ENCODE measurements around the gene MYO5C. TPM values are rescaled to one million over a fixed set of nuclear protein-coding genes. Genes with fewer than 3 reads are reported as not detected.

MYO5C gene
- total RNA-seq, 3 donors from 2014 or later = 16.6 to 71.3 (median 51.5) TPM

DNA sequence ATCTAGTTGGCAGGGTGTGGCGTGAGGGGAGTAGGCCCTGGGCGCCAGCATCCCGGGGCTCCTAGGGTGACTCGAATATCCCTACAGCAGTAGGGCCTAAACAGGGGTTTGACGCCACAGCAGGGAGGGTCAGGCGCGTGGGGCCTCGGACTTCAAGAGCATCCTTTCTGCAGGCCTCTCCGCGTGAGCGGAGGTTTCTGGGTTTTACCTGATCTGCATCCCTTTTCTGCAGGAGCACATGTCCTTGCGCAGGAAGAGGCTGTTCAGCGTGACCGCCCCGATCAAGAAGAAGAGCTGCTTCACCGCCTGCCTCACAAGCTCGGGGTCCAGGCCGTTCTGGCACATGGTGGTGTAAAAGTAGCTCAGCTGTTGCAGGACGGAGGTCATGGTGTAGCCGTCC is 90.9 kb downstream of the MYO5C start:
- H3K4me1 ChIP-seq = no peaks in the 10 kb centered on the region
- intact Hi-C loops (cut with DNase I; ENCODE audit: low total_unique reads) = no loop called here
- no peak overlapping the region for H3K27ac ChIP-seq
- no peak overlapping the region for H3K4me3 ChIP-seq
- no peak for DNase-seq (ENCODE audit: low spot score in 2 of 2)
- H3K36me3 ChIP-seq = no peaks in the 10 kb centered on the region
- no peaks in the 10 kb centered on the region for H3K27me3 ChIP-seq
- TF ChIP-seq, protein P1, sequence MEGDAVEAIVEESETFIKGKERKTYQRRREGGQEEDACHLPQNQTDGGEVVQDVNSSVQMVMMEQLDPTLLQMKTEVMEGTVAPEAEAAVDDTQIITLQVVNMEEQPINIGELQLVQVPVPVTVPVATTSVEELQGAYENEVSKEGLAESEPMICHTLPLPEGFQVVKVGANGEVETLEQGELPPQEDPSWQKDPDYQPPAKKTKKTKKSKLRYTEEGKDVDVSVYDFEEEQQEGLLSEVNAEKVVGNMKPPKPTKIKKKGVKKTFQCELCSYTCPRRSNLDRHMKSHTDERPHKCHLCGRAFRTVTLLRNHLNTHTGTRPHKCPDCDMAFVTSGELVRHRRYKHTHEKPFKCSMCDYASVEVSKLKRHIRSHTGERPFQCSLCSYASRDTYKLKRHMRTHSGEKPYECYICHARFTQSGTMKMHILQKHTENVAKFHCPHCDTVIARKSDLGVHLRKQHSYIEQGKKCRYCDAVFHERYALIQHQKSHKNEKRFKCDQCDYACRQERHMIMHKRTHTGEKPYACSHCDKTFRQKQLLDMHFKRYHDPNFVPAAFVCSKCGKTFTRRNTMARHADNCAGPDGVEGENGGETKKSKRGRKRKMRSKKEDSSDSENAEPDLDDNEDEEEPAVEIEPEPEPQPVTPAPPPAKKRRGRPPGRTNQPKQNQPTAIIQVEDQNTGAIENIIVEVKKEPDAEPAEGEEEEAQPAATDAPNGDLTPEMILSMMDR (IDR thresholded peaks at IDR 0.05) = no peak
- no peak for TF ChIP-seq POLR2A (IDR thresholded peaks at IDR 0.05)
- no peak for TF ChIP-seq POLR2AphosphoS5 (IDR thresholded peaks at IDR 0.05)
- no peaks in the 10 kb centered on the region for H3K9me3 ChIP-seq

DNA sequence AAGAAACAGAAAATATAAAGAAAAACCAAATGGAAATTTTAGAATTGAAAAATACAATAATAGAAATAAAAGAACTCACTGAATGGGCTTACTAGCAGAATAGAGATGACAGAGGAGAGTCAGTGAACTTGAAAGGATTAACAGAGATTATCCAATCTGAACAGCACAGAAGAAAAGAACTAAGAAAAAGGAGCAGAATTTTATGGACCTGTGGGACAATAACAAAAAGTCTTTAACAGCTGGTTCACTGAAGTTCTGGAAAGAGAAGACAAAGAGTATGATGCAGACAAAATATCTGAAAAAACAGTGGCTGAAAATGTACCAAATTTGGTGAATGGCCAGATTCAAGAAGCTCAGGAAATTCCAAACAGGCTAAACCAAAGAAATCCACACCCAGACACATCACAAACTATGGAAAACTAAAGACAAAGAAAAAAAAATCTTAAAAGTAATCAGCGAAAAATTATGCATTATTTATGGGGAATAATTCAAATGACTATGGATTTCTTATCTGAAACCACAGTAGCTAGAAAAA is 94.7 kb downstream of the MYO5C start:
- H3K27me3 ChIP-seq = no peaks in the 10 kb centered on the region
- no peak overlapping the region for H3K27ac ChIP-seq
- no peak for TF ChIP-seq POLR2A (IDR thresholded peaks at IDR 0.05)
- TF ChIP-seq POLR2AphosphoS5 (IDR thresholded peaks at IDR 0.05) = no peak
- TF ChIP-seq, protein P1 (IDR thresholded peaks at IDR 0.05) = no peak
- no peaks in the 10 kb centered on the region for H3K36me3 ChIP-seq
- no peaks in the 10 kb centered on the region for H3K9me3 ChIP-seq
- intact Hi-C loops (cut with DNase I; ENCODE audit: low total_unique reads) = no loop called here
- H3K4me3 ChIP-seq = no peak overlapping the region
- no peaks in the 10 kb centered on the region for H3K4me1 ChIP-seq
- DNase-seq (ENCODE audit: low spot score in 2 of 2) = no peak

DNA sequence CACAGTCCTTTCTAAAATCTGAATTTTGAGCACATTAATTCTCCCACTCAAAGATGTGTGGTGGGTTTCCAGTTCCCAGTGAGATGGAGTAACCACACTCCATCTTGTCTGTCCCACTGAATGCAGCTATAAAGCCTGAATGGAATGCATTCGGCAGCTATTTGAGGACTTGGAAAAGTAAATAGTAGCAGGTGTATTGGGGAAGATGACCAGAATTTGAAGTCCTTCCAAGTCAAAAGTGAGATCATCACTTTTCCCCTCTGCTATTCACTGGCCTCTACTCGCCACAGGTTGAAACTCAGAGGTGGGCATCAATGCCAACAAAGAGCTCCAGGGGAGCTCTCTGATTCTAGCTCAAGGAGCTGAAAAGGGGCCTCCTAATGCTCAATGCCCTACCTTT is 96.3 kb downstream of the MYO5C start:
- H3K27ac ChIP-seq = no peak overlapping the region
- no peaks in the 10 kb centered on the region for H3K27me3 ChIP-seq
- H3K36me3 ChIP-seq = no peaks in the 10 kb centered on the region
- H3K4me3 ChIP-seq = no peak overlapping the region
- DNase-seq (ENCODE audit: low spot score in 2 of 2) = no peak
- H3K4me1 ChIP-seq = no peaks in the 10 kb centered on the region
- H3K9me3 ChIP-seq = no peaks in the 10 kb centered on the region
- intact Hi-C loops (cut with DNase I; ENCODE audit: low total_unique reads) = no loop called here
- TF ChIP-seq, protein P1 (IDR thresholded peaks at IDR 0.05) = no peak
- TF ChIP-seq POLR2A (IDR thresholded peaks at IDR 0.05) (no peak), POLR2AphosphoS5 (IDR thresholded peaks at IDR 0.05) (no peak)

- no peaks in the 10 kb centered on the region for H3K4me1 ChIP-seq
- TF ChIP-seq POLR2A (IDR thresholded peaks at IDR 0.05) (no peak), POLR2AphosphoS5 (IDR thresholded peaks at IDR 0.05) (no peak)
- TF ChIP-seq, protein P1 (IDR thresholded peaks at IDR 0.05) = no peak
- no peak for DNase-seq (ENCODE audit: low spot score in 2 of 2)
- no peaks in the 10 kb centered on the region for H3K27me3 ChIP-seq
- no peak overlapping the region for H3K27ac ChIP-seq
- no peaks in the 10 kb centered on the region for H3K9me3 ChIP-seq
- H3K36me3 ChIP-seq = no peaks in the 10 kb centered on the region
- intact Hi-C loops (cut with DNase I; ENCODE audit: low total_unique reads) = no loop called here
- H3K4me3 ChIP-seq = no peak overlapping the region
Measured at GRCh38 chr15:52196891-52197290, 98.7 kb downstream of the MYO5C start.

GRCh38 chr15:52193791-52194190 is 101.8 kb downstream of the MYO5C start:
- TF ChIP-seq POLR2A (IDR thresholded peaks at IDR 0.05) (no peak), POLR2AphosphoS5 (IDR thresholded peaks at IDR 0.05) (no peak)
- TF ChIP-seq, protein P1 (IDR thresholded peaks at IDR 0.05) = no peak
- intact Hi-C loops (cut with DNase I; ENCODE audit: low total_unique reads) = no loop called here
- H3K27ac ChIP-seq = no peak overlapping the region

More at GRCh38 chr15:52193791-52194190, 101.8 kb downstream of the MYO5C start:
- no peak overlapping the region for H3K4me3 ChIP-seq
- H3K27me3 ChIP-seq = no peaks in the 10 kb centered on the region
- H3K36me3 ChIP-seq = no peaks in the 10 kb centered on the region
- no peaks in the 10 kb centered on the region for H3K9me3 ChIP-seq
- H3K4me1 ChIP-seq = no peaks in the 10 kb centered on the region
- DNase-seq (ENCODE audit: low spot score in 2 of 2) = no peak

Data from breast epithelium (tissue), 4 donors.